GM23248 (cell line): Measurements from ENCODE around the gene TRIM26.

Experiments used
- EZH2 ChIP-seq: fragments of 200-600 bp; sonication (generic); IDR thresholded peaks from 2 replicates; pipeline ENCODE4 v1.6.1; 2018; ENCODE audit warnings: antibody characterized with exemption, mild to moderate bottlenecking; ENCODE audit not compliant: insufficient read depth, poor library complexity, severe bottlenecking
- EZH2phosphoT487 ChIP-seq: fragments of 200-600 bp; sonication (generic); IDR thresholded peaks from 2 replicates; pipeline ENCODE4 v1.6.1; 2018; ENCODE audit warnings: antibody characterized with exemption, moderate library complexity, mild to moderate bottlenecking, low read depth; ENCODE audit not compliant: insufficient read depth

DNA sequence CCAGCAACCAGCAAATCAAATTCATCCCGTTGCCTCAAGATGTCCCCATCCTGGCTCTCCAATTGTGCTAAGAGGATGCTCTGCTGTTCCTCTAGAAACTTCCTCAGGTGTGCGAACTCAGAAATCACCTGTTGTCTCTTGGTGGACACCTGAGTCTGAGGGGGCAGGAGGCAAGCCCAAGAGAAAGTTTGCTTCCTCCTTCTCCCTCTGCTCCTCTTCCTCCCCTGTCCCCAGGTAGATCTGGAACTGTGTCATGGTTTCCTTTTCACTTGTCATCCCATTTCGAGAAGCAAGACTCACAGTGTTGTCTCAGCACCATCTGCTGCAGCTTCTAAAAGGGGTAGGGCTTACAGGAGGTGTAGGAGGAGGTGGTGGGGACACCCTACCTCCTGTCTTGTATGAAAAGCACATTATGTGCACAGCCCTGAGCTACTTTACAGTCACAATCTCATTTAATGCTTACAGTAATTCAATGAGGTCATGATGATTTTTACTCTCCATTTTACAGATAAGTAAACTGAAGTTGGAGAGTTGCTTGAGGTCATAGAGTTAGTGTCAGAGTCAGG, 54.6 kb downstream of the TRIM26 start:
- TF ChIP-seq EZH2phosphoT487 (no peak), EZH2 (no peak)
